GM21360 (cell line): Measurements from ENCODE around the gene MEP1B.
A peak's percentile ranks its signal among the peaks of the same experiment; 100 is the strongest.
"Not testable (repeated sequence)": the region's sequence is repeated elsewhere in the genome, so short reads cannot be mapped to it uniquely, and the experiment has no call there.

Experiments
- ATAC-seq: cut with Tn5 transposase; IDR thresholded peaks from one replicate; pipeline ENCODE4 v1.9.1; 2021; ENCODE audit warnings: mild to moderate bottlenecking, moderate library complexity; ENCODE audit not compliant: unreplicated experiment

The MEP1B gene

GRCh38 chr18:32208577-32208976 lies 18.7 kb downstream of the MEP1B start:
- ATAC-seq: no peak

GRCh38 chr18:32209685-32210445 lies 20.0 kb downstream of the MEP1B start:
- ATAC-seq: no peak

GRCh38 chr18:32213693-32214092 lies 23.9 kb downstream of the MEP1B start:
- no peak for ATAC-seq

- ATAC-seq: no peak
These were observed 26.6 kb downstream of the MEP1B start for GRCh38 chr18:32216390-32216789.

GRCh38 chr18:32219431-32220018 lies 29.7 kb downstream of the MEP1B start:
- ATAC-seq: no peak

- not testable (repeated sequence) for ATAC-seq
These were observed 43.5 kb downstream of the MEP1B start for GRCh38 chr18:32233348-32233747.

GRCh38 chr18:32237049-32237448 lies 47.2 kb downstream of the MEP1B start:
- no peak for ATAC-seq

- ATAC-seq: no peak
These were observed 48.9 kb downstream of the MEP1B start for GRCh38 chr18:32238635-32239268.

GRCh38 chr18:32242395-32242794 lies 52.6 kb downstream of the MEP1B start:
- no peak for ATAC-seq

GRCh38 chr18:32243358-32243757 lies 53.5 kb downstream of the MEP1B start:
- ATAC-seq: no peak

- no peak for ATAC-seq
These were observed 55.0 kb downstream of the MEP1B start for GRCh38 chr18:32244881-32245280.

- no peak for ATAC-seq
These were observed 59.5 kb downstream of the MEP1B start for GRCh38 chr18:32249147-32249929.

GRCh38 chr18:32251466-32251865 lies 61.6 kb downstream of the MEP1B start:
- no peak for ATAC-seq

- ATAC-seq: no peak
These were observed 62.5 kb downstream of the MEP1B start for GRCh38 chr18:32252141-32252860.

- ATAC-seq: no peak
These were observed 65.7 kb downstream of the MEP1B start for GRCh38 chr18:32255570-32255969.

GRCh38 chr18:32257084-32257785 lies 67.4 kb downstream of the MEP1B start:
- no peak for ATAC-seq

- ATAC-seq: no peak
These were observed 68.3 kb downstream of the MEP1B start for GRCh38 chr18:32258148-32258547.

- peak; percentile 47 for ATAC-seq
These were observed 68.8 kb downstream of the MEP1B start for GRCh38 chr18:32258558-32259204.

- ATAC-seq: no peak
These were observed 69.7 kb downstream of the MEP1B start for GRCh38 chr18:32259553-32259952.

GRCh38 chr18:32261003-32261402 lies 71.2 kb downstream of the MEP1B start:
- ATAC-seq: no peak
